Measurements from ENCODE around the gene DLX3. TPM values are rescaled to one million over a fixed set of nuclear protein-coding genes. Genes with fewer than 3 reads are reported as not detected.
A peak's percentile ranks its signal among the peaks of the same experiment; 100 is the strongest.

The DLX3 gene
- total RNA-seq, 1 donor from 2014 or later: not detected

- intact Hi-C loops (cut with DNase I): loop anchor here (1.0 to 10.0 kb wide), 3 partner anchors 28 to 268 kb away; no protein-coding TSS in a partner anchor
- peak; percentile 88 for DNase-seq (ENCODE audit: missing footprints)
- peak; percentile 79 for ATAC-seq
These were observed 31.8 kb upstream of the DLX3 start for GRCh38 chr17:50026837-50027171.

DNA sequence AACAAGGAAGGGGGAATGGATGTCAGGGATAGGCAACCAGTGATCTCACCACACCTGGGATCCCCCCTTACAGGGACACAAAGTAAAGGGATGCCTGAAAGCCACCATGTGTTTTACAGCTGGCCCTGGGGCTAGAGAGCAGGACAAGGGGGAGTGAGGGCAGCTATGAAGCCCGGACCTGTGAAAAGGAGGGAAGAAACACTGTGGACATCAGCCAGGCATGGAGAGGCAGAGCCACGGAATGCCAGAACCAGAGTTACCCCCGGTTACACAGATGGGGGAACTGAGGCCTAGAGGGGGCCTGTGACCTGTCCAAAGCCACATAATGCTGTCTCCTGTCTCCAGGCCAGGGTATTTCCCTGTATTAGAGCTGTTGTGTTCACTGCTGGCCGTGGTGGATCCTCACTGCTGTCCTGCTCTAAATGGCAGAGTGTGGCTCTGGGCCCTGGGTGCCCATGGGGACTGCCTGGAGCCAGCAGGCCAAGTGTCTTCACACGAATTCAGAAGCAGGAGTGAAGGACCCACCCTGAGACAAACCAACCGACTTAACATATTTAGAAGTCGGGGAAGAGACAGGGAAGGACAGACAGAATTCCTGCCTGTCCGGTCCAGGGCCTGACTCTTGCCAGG is 31.1 kb upstream of the DLX3 start:
- DNase-seq (ENCODE audit: missing footprints) (no peak), ATAC-seq (no peak)
- intact Hi-C loops (cut with DNase I): loop anchor here (10.0 kb wide), 1 partner anchor 269 kb away; no protein-coding TSS in a partner anchor

GRCh38 chr17:50024808-50025207 is 29.8 kb upstream of the DLX3 start:
- DNase-seq (ENCODE audit: missing footprints) (no peak), ATAC-seq (no peak)
- intact Hi-C loops (cut with DNase I): loop anchor here (10.0 kb wide), 1 partner anchor 270 kb away; no protein-coding TSS in a partner anchor

- intact Hi-C loops (cut with DNase I): loop anchor here (10.0 kb wide), 1 partner anchor 271 kb away; no protein-coding TSS in a partner anchor
- DNase-seq (ENCODE audit: missing footprints) (no peak), ATAC-seq (no peak)
These were observed 28.5 kb upstream of the DLX3 start for GRCh38 chr17:50023520-50023919.

GRCh38 chr17:50022463-50023130 is 27.6 kb upstream of the DLX3 start:
- DNase-seq (ENCODE audit: missing footprints) (no peak), ATAC-seq (no peak)
- intact Hi-C loops (cut with DNase I): loop anchor here (10.0 kb wide), 1 partner anchor 272 kb away; no protein-coding TSS in a partner anchor

GRCh38 chr17:50021681-50022370 is 26.8 kb upstream of the DLX3 start:
- ATAC-seq (peak; percentile 10), DNase-seq (ENCODE audit: missing footprints) (no peak)
- intact Hi-C loops (cut with DNase I): loop anchor here (10.0 kb wide), 1 partner anchor 273 kb away; no protein-coding TSS in a partner anchor

GRCh38 chr17:50020841-50021599 is 26.0 kb upstream of the DLX3 start:
- DNase-seq (ENCODE audit: missing footprints): no peak
- no peak for ATAC-seq
- intact Hi-C loops (cut with DNase I): loop anchor here (10.0 kb wide), 1 partner anchor 274 kb away; no protein-coding TSS in a partner anchor

DNA sequence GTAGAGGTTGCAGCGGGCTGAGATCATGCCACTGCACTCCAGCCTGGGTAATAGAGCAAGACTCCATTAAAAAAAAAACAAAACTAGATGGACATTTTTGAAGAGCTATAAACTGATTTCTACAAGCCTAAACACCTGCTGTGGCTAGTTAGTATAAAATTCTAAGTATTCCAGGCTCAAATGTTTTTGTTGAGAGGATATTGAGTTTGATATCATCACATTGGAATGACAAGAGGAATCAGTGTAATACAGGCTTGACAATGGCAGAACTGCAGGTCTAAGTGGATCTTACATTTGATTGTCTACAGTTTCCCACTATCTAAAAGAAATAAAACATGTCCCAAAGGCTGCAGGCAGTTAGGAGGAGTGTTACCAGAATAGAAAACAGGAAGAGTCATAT is 23.9 kb upstream of the DLX3 start:
- intact Hi-C loops (cut with DNase I): no loop called here
- ATAC-seq: no peak
- no peak for DNase-seq (ENCODE audit: missing footprints)

- DNase-seq (ENCODE audit: missing footprints) (no peak), ATAC-seq (no peak)
- intact Hi-C loops (cut with DNase I): no loop called here
These were observed 20.1 kb upstream of the DLX3 start for GRCh38 chr17:50015146-50015545.

DNA sequence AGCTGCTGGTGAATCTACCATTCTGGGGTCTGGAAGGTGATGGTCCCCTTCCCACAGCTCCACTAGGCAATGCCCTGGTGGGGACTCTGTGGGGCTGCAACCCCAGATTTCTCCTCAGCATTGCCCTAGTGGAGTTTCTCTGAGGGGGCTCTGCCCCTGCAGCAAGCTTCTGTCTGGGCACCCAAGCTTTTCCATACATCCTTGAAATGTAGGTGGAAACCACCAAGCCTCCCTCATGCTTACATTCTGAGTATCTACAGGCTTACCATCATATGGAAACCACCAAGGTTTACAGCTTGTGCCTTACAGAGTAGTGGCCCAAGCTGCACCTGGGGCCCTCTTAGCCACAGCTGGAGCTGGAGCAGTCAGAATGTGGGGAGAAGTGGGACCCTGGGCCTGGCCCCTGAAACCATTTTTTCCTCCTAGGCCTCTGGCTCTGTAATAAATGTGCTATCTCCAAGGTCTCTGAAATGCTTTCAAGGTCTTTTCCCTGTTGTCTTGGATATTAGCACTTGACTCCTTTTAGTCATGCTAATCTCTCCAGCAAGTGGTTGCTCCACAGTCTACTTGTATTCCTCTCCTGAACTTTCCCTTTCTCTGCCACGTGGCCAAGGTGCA is 19.6 kb upstream of the DLX3 start:
- DNase-seq (ENCODE audit: missing footprints) (no peak), ATAC-seq (no peak)
- intact Hi-C loops (cut with DNase I): no loop called here

GRCh38 chr17:50013079-50013478 is 18.1 kb upstream of the DLX3 start:
- no peak for ATAC-seq
- intact Hi-C loops (cut with DNase I): no loop called here
- no peak for DNase-seq (ENCODE audit: missing footprints)

- intact Hi-C loops (cut with DNase I): no loop called here
- DNase-seq (ENCODE audit: missing footprints) (no peak), ATAC-seq (no peak)
These were observed 14.3 kb upstream of the DLX3 start for GRCh38 chr17:50009282-50009681.

DNA sequence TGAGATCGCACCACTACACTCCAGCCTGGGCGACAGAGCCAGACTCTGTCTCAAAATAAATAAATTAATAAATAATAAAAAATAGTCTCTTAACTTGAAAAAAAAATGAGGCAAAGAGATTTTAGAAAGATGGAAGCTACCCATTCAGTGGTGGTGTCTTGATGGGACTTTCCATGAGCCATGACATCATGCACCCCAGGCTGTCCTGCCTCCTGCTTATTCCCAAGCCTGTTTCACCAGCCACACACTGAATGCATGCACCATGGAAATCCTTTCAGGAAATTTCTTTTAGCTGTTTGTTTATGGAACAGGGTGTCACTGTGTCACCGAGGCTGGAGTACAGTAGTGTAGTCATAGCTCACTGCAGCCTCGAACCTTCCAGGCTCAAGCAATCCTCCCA is 8.9 kb upstream of the DLX3 start:
- no peak for DNase-seq (ENCODE audit: missing footprints)
- no peak for ATAC-seq
- intact Hi-C loops (cut with DNase I): no loop called here

DNA sequence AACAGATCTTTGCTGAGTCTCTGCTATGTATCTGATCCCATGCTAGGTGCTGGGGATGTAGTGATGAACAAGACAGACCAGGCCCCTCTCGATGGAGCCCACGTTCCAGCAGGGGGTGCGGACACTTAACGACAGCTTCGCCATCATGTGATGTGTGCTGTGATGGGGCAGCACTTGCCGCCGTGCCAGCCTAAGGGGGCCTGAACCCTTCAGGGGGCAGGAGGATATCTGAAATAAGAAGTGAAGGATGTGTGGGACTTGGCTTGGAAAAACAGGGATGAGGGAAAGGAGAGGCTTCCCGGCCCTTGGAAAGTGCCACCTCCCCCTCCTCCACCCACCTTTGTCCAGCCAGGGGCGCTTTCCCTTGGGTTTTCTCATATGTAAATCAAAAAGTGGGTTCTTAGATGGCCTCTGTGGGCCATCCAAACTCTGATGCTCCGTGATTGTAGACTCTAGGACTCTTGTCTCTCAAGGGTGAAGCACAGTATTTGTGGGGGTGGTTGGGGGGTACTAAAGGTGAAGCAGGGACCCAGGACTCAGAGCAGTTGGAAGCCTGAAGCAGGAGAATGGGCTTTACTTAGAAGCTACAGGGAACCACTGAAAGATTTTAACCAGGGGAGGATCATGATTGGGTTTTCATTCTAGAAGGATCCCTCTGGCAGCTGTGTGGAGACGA is 4.0 kb upstream of the DLX3 start:
- no peak for ATAC-seq
- DNase-seq (ENCODE audit: missing footprints): no peak

DNA sequence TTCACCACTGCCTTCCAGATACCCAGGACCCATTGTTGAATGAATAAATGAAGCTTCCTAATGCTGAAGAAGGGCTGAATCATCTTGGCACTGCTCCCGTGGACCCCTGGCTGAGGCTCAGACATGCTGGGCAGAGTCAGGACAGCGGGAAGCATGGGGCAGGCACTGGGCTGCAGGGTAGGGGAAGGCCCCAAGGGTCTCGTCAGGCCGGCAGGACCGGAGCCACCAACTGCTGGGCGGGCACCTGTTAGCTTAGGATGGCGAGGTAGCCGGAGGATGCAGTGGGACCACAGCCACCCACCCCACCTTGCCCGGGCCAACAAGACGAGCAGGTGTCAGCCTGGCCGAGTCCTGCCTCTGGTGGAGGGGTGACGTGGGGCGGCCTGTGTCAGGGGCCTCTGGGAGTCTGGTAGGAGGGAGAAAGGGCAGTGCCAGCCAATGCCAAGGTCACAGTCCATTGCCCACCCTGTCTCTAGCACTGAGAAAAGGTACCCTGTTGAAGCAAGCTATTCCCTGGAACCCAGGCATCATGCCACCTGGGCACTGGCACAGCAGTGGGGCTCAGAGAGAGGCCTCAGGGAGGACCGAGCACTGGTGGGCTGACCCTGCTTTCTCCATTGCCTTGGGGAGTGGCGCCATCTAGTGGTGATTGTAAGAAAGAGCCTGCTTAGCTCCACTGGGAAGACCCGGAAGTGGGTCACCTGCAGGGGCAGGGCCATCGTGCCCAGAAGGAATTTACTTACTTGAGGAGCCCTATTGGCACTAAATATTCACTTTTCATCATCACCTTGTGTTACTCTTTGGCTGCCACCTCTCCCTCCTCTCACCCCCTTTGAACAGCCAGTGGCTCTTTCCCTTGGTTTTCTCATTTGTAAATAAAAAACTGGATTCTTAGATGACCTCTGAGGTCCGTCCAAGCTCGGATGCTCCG is 3.0 kb upstream of the DLX3 start:
- no peak for DNase-seq (ENCODE audit: missing footprints)
- peak; percentile 80 for ATAC-seq
- intact Hi-C loops (cut with DNase I): loop anchor here (1.0 to 5.0 kb wide), 5 partner anchors 46 to 431 kb away; partner anchors contain the start of gene SLC35B1

More for the DNA sequence above, 4.0 kb upstream of the DLX3 start:
- intact Hi-C loops (cut with DNase I): loop anchor here (1.0 to 5.0 kb wide), 4 partner anchors 47 to 292 kb away; partner anchors contain the start of gene SLC35B1

GRCh38 chr17:49997301-49997650 is 2.3 kb upstream of the DLX3 start:
- DNase-seq (ENCODE audit: missing footprints): no peak
- ATAC-seq: no peak
- intact Hi-C loops (cut with DNase I): loop anchor here (1.0 to 5.0 kb wide), 3 partner anchors 45 to 430 kb away; partner anchors contain the start of gene SLC35B1
